Stimulated activated naive CD8-positive, alpha-beta T cell treated with anti-CD3 and anti-CD28 coated beads, Interleukin-15, amount 100 ng/mL, for 72 hours (primary cell): Measurements from ENCODE around the gene QRICH2.
"Not testable (repeated sequence)": the region's sequence is repeated elsewhere in the genome, so short reads cannot be mapped to it uniquely, and the experiment has no call there.

Experiments
- ATAC-seq: fragments of 150-1000 bp; cut with Tn5 transposase; 2 replicates; pipeline ENCODE4 v1.10.0; 2021; ENCODE audit warnings: mild to moderate bottlenecking, moderate library complexity
- DNase-seq, 2 donors: peaks; one replicate each; pipeline ENCODE4 v3.0.0; 2021 to 2022
- H3K27ac Mint-ChIP-seq, 2 donors: one replicate each; pipeline ENCODE4 v1.8.0; 2022; ENCODE audit warnings: mild to moderate bottlenecking in 2 of 2, mixed read lengths in 2 of 2, moderate library complexity in 2 of 2
- H3K27me3 Mint-ChIP-seq: one replicate; pipeline ENCODE4 v1.8.0; 2022; ENCODE audit warnings: mixed read lengths
- H3K4me1 Mint-ChIP-seq: one replicate; pipeline ENCODE4 v1.8.0; 2022; ENCODE audit warnings: mild to moderate bottlenecking, mixed read lengths
- H3K4me3 Mint-ChIP-seq, 2 donors: one replicate each; pipeline ENCODE4 v1.8.0; 2022; ENCODE audit warnings: mild to moderate bottlenecking in 2 of 2, mixed read lengths in 2 of 2, moderate library complexity in 1 of 2
- H3K9me3 Mint-ChIP-seq, 2 donors: one replicate each; pipeline ENCODE4 v1.8.0; 2022; ENCODE audit warnings: mixed read lengths in 2 of 2

The QRICH2 gene

GRCh38 chr17:76276069-76276431, 32.0 kb downstream of the QRICH2 start:
- Mint-ChIP-seq H3K27ac (peak overlapping the region; percentile 50 to 77), H3K9me3 (no peaks in the 10 kb centered on the region), H3K4me3 (peak overlapping the region; percentile 16 to 19), H3K4me1 (peaks cover 81% of the 10 kb centered on the region), H3K27me3 (no peaks in the 10 kb centered on the region)
- DNase-seq (peak; percentile 33 to 40), ATAC-seq (no peak)

- H3K4me1 Mint-ChIP-seq = peaks cover 86% of the 10 kb centered on the region
- ATAC-seq = no peak
- no peaks in the 10 kb centered on the region for H3K27me3 Mint-ChIP-seq
- H3K27ac Mint-ChIP-seq = peak overlapping the region in 1 of 2 donors; percentile 93
- H3K9me3 Mint-ChIP-seq = no peaks in the 10 kb centered on the region
- H3K4me3 Mint-ChIP-seq = peak overlapping the region in 1 of 2 donors; percentile 20
- DNase-seq = peak; percentile 30 to 33
Observed at GRCh38 chr17:76275382-76276068, 32.6 kb downstream of the QRICH2 start.

GRCh38 chr17:76274112-76274956, 33.7 kb downstream of the QRICH2 start:
- Mint-ChIP-seq H3K4me3 (peak overlapping the region; percentile 91 to 93), H3K27ac (peak overlapping the region; percentile 52 to 100), H3K9me3 (no peaks in the 10 kb centered on the region), H3K4me1 (peaks cover 91% of the 10 kb centered on the region), H3K27me3 (no peaks in the 10 kb centered on the region)
- peak; percentile 54 to 55 for DNase-seq
- no peak for ATAC-seq

GRCh38 chr17:76273445-76274111, 34.5 kb downstream of the QRICH2 start:
- Mint-ChIP-seq H3K4me1 (peaks cover 93% of the 10 kb centered on the region), H3K9me3 (no peaks in the 10 kb centered on the region), H3K27me3 (no peaks in the 10 kb centered on the region), H3K4me3 (peak overlapping the region; percentile 91 to 93), H3K27ac (peak overlapping the region; percentile 88 to 100)
- DNase-seq (peak in 1 of 2 donors; percentile 44), ATAC-seq (no peak)

- Mint-ChIP-seq H3K4me3 (peak overlapping the region; percentile 91 to 93), H3K9me3 (no peaks in the 10 kb centered on the region), H3K27ac (peak overlapping the region; percentile 88 to 100), H3K27me3 (no peaks in the 10 kb centered on the region), H3K4me1 (peaks cover 95% of the 10 kb centered on the region)
- DNase-seq (peak; percentile 86 to 93), ATAC-seq (peak; percentile 67)
Observed at GRCh38 chr17:76272541-76273444, 35.3 kb downstream of the QRICH2 start.

- Mint-ChIP-seq H3K4me1 (peaks cover 91% of the 10 kb centered on the region), H3K27ac (peak overlapping the region; percentile 94 to 100), H3K9me3 (no peaks in the 10 kb centered on the region), H3K27me3 (no peaks in the 10 kb centered on the region), H3K4me3 (peak overlapping the region; percentile 91 to 93)
- ATAC-seq (peak; percentile 74), DNase-seq (peak; percentile 94 to 99)
Observed at GRCh38 chr17:76271669-76272540, 36.2 kb downstream of the QRICH2 start.

GRCh38 chr17:76270770-76271668, 37.1 kb downstream of the QRICH2 start:
- H3K27me3 Mint-ChIP-seq = no peaks in the 10 kb centered on the region
- peak; percentile 3 for ATAC-seq
- DNase-seq = peak; percentile 62 to 71
- H3K9me3 Mint-ChIP-seq = no peaks in the 10 kb centered on the region
- H3K27ac Mint-ChIP-seq = peak overlapping the region; percentile 94 to 100
- H3K4me3 Mint-ChIP-seq = peak overlapping the region; percentile 91 to 93
- peaks cover 82% of the 10 kb centered on the region for H3K4me1 Mint-ChIP-seq

- peaks cover 74% of the 10 kb centered on the region for H3K4me1 Mint-ChIP-seq
- DNase-seq (peak; percentile 69 to 76), ATAC-seq (no peak)
- no peaks in the 10 kb centered on the region for H3K9me3 Mint-ChIP-seq
- peak overlapping the region; percentile 99 to 100 for H3K27ac Mint-ChIP-seq
- no peaks in the 10 kb centered on the region for H3K27me3 Mint-ChIP-seq
- H3K4me3 Mint-ChIP-seq = peak overlapping the region; percentile 93
Observed at GRCh38 chr17:76270127-76270592, 37.9 kb downstream of the QRICH2 start.

- Mint-ChIP-seq H3K4me1 (peaks cover 69% of the 10 kb centered on the region), H3K4me3 (peak overlapping the region; percentile 93), H3K27ac (peak overlapping the region; percentile 99 to 100), H3K9me3 (no peaks in the 10 kb centered on the region), H3K27me3 (no peaks in the 10 kb centered on the region)
- ATAC-seq = no peak
- DNase-seq = peak; percentile 46 to 54
Observed at GRCh38 chr17:76268991-76269981, 38.8 kb downstream of the QRICH2 start.

GRCh38 chr17:76268015-76268749, 39.9 kb downstream of the QRICH2 start:
- Mint-ChIP-seq H3K27me3 (no peaks in the 10 kb centered on the region), H3K27ac (peak overlapping the region; percentile 99 to 100), H3K4me3 (peak overlapping the region; percentile 93), H3K4me1 (peaks cover 69% of the 10 kb centered on the region), H3K9me3 (no peaks in the 10 kb centered on the region)
- ATAC-seq (no peak), DNase-seq (peak; percentile 76 to 84)

GRCh38 chr17:76267581-76268001, 40.5 kb downstream of the QRICH2 start:
- ATAC-seq, H3K27me3 Mint-ChIP-seq, H3K9me3 Mint-ChIP-seq: not testable (repeated sequence)
- Mint-ChIP-seq H3K4me3 (peak overlapping the region; percentile 93), H3K4me1 (peaks cover 69% of the 10 kb centered on the region), H3K27ac (peak overlapping the region; percentile 99 to 100)
- DNase-seq = peak in 1 of 2 donors; percentile 45
